GM18508 (cell line): ENCODE data around the gene CFAP92.

Experiments
- ATAC-seq: cut with Tn5 transposase; IDR thresholded peaks from one replicate; pipeline ENCODE4 v1.9.1; 2021; ENCODE audit warnings: moderate number of reproducible peaks; ENCODE audit not compliant: insufficient read depth, unreplicated experiment

The CFAP92 gene, protein sequence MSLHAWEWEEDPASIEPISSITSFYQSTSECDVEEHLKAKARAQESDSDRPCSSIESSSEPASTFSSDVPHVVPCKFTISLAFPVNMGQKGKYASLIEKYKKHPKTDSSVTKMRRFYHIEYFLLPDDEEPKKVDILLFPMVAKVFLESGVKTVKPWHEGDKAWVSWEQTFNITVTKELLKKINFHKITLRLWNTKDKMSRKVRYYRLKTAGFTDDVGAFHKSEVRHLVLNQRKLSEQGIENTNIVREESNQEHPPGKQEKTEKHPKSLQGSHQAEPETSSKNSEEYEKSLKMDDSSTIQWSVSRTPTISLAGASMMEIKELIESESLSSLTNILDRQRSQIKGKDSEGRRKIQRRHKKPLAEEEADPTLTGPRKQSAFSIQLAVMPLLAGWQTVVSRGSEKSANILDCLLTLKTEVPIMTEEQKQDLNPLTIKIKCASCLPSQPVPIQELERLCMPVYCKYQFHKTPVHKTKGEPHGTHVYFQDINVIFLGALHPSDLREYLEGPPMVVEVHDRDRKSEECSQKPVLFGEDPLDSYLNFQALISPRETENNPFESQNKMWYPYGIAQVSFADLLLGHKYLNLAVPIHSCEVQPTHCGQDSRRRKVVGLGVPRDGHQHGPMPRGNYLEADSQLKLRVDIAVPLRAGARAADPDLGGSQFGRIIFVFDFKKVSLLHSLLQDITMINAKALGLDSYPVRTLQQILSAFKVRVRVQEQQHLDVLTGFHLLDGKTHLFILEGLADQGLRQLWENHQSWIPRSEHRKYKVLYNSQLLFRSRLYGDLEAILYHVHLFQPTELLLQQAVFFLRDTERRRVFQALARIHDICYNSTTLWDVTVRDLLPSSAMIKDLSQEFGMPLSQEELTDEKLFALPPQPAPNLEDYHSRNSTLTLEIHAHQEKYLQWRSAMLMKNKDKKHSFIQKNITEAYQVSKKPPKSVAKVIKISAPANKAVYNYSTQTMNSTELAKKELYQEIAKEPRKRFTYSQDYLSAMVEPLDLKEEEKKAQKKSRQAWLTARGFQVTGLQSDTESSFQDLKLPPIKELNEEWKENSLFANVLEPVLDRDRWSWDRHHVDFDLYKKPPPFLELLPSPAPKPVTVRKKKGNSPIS

DNA sequence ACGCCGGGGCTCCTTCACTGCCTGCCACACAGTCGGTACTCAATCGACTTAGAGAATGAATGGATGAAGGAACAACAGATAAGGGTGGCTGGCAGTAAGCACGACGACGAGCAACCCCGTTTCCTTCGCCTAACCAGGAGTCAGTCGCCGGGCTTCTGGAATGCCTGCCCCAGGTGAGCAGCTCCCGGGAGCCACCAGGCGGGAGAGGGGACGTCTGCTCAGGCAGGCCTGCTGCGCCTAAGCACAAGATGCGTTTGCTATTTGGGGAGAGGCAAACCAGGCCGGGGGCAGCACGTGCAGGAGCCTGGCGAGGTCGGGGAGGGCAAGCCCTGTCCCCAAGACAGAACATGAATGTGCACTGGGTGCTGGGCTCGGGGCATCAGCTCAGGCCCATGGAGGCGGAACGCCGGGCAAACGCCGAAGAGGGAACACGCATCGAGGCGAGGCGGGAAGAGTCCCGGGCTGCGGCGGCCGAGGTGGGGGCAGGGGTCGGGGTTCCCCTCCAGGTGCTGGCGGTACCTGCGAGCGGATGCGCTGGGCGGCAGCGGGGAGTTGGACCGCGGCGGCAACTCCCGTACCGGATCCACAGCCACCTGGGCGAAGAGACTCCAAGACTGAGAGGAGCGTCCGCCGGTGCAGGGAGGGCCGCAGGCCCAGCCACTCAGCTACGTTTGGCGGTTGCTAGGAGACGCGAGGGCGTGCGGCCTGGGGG lies at the start of gene CFAP92:
Gene CFAP92 (minus strand): TSS at position 616 of the 712 bp plus-strand sequence. CDS start 772 bp downstream, outside the sequence.
- ATAC-seq = no peak

DNA sequence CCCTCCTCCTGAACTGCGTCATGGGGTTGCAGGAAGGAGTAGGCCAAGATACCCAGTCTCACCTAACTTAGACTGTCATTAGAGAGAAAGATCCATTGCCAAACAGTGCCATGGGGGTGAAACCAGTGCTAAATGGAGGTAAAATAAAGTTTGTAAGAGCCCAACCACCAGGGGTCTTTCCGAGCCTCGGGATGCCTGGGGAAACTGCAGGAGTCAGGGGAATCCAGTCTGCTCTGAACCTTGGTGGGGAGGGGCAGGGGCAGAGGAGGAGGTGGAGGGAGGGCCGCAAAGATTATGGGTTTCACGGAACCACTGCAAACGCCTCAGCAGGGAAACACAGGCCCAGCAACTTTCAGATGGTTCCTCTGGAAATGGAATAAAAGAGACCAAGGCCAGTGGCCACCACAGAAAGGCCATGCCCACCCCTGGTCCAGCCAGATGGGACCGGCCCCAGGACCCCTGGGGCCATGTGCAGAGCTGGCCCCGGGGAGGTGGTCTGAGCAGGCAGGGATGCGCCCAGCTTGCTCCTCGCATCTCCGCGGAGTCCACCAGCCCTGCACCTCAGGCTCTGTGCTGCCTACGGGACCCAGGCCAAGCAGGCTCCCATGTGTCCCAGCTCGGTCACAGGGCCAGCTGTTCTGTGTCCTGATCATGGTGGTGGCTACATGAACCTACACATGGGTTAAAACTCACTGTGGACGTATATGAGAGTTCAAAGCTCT lies 46.9 kb upstream of the CFAP92 start:
- ATAC-seq = no peak

DNA sequence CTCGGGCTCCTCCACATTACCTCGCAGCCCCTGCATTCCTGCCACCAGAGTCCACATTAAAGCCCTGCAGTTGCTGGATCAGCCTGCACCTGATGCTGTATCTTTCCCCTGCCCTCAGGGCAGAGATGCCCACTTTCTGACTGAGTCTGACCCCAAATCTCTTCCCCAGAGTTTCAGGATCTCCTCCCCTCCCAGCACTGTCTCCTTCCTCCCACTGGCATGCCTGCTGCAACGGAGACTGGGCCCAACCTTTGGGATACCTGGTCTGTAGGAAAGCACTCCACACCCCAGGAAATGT lies 46.1 kb upstream of the CFAP92 start:
- ATAC-seq = no peak

DNA sequence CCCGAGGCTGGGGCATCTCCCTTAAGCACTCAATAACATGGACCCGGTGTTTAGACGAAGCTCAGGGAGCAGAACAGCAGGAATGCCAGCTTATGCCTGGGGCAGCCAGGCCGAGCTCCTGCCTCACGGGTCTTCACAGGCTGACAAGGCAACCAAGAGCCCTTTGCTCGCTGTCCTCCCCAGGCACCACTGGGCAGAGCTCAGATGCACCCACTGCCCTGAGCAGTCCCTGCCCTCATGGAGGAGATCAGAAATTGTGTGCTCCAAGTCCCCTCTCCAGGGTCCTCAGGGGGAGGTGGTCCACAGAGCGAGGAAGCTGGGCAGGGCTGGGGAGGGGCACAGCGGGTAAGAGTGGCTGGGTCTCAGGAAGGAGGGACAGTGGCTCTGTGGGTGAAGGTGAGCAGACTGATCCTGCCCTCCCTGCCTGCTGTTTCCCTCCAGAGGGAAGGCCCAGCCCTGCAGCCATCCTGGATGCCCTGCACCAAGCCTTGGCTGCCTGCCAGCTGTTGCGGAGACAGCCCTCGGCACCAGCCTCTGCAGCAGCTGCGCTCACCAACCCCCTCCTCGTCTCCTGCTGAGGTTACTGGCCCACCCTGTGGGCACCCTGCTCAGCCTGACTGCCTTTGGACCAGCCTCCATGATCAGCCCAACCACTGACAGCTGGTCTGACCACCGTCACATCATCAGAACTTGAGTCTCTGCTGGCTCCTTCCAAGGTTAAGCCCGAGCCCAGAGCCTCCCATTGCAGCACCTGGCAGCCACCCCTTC lies 45.6 kb upstream of the CFAP92 start:
- ATAC-seq = no peak

DNA sequence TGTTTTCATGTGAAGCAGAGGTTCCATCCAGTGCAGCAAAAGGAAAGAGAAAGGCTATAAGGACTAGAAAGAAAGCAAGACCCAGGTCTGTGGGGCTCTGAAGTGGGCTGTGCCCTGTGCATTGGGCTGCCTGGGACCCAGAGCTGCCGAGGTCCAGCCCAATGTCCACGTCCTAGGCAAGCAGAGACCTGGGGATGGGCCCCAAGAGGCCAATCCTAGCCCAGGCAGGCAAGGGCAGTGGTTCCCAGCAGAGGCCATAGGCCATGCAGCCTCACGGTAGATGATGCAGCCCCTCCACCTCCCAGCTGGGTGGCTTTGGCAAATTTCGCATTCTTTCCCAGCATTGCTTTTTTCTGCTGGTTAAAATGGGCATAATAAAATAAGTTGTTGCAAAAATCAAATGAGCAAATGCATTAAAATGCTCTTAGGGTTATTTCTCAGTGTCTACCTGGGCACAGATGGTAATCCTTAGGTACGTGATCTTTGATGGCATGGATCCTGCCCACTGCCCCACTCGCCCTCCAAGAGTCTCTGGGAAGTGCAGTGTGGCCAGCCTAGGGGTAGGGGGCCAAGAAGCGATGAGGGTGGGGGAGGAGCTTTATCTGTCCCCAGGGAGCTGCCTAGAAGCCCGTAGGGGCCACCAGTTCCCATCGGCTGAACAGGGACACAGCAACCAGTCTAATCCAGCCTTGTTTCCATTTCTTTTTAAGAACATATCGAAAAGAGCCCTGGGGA lies 44.4 kb upstream of the CFAP92 start:
- ATAC-seq = no peak

DNA sequence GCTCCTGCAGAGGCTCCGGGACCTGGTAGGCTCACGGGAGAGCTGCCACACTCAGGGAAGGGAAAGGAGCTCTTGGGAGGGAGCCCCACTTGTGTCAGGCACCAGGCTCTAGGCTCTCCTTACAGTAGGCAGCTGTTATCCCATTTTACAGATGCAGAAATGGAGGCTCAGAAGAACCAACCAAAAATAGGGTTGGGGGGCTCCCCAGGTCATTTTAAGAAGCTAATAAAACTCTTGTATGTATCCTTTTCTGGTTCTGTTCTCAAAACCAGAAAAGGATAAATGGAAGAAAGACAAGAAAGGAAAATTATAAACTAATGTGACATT lies 43.2 kb upstream of the CFAP92 start:
- ATAC-seq = no peak

DNA sequence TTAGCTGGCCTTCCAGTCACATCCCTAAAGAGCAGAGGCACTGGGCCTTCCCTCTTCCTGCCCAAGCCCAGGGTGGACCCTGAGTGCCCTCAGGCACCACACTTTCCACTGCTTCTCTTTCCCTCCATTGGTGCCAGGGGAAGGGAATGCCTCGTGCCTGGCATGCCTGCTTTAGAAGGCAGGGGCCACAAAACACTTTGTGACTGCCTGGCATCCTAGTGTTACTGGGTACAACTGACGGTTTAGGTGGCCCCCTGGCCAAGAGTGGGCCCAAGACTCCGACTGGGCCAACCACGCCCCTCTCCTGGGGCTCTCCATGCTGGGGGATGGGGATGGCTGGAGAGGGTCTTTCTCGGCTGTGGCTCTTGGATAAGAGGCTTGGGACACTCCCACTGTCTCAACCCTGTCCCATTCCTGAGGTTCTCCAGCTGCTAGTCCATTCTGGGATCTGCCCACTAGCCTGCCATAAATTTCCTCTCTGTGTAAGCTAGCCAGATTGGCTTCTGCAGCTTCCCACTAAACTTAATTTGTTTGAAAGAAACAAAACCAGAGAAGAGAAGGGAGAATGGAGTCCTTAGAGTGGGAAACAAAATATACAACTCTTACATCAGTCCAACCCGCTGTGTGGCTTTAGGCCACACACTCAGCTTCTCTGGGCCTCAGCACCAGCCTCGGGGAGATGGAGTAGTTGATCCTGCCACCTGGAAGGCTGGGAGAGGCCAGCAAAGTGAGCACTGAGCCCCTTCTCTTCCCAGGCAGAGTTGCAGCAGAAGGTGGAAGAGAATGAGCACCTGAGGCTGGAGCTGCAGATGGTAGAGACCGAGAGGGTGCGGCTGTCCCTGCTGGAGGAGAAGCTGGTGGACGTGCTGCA lies 42.6 kb upstream of the CFAP92 start:
- no peak for ATAC-seq

DNA sequence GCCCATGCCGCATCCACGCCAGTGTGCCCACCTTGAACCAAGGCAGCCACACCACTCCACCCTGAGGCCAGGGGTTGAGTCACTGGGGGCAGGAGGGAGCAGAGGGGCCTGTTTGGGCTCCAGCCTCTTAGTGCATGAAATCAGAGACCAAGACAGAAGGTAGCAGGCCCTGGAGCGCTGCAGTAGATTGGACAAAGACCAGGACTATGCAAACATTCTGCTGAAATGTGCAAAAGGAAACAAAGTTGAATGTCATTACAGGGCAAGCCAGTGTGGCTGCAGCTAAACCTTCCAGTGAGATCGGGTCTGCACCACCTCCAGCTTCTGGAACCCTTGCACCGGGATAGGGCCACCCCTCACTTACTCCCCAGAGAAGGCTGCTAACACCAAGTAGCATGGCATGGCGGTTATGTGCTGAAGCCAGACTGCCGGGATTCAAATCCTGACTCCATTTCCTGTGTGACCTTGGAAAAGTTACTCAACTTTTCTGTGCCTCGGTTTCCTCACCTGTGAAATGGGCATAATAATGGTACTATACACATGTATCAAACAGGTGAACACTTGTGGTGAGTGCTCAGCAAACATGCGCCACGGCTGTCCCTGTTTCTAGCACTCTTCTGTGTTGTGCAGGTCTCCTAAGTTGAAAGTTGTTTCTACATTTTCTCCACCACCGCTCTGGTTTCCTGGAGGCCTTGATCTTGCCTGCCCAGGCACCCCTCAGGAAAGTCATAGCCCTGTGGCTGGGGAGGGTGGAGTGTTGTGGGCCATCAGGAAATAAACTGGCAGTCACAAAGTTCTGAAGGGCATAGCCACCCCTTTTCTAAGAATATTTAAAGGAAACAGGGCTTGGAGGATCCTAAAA lies 41.7 kb upstream of the CFAP92 start:
- no peak for ATAC-seq

DNA sequence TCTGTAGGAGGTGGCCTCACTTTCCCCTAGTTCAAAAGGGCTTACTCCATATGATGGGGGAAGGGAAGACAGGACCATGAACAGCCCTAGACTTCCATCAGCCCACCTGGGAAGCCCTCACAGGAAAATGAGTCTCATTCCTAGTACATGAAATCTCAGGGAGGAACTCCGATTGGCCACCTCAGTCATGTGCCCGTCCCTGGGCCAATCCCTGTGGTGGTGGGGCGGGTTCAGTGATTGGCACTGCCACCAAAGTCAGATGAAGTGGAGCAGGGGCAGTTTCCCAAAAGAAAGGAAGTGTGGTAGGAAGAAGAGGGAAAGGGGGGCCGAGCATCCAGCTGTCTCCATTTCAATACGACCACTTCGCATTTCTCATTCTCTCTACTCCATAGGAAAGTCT lies 40.8 kb upstream of the CFAP92 start:
- ATAC-seq = no peak

DNA sequence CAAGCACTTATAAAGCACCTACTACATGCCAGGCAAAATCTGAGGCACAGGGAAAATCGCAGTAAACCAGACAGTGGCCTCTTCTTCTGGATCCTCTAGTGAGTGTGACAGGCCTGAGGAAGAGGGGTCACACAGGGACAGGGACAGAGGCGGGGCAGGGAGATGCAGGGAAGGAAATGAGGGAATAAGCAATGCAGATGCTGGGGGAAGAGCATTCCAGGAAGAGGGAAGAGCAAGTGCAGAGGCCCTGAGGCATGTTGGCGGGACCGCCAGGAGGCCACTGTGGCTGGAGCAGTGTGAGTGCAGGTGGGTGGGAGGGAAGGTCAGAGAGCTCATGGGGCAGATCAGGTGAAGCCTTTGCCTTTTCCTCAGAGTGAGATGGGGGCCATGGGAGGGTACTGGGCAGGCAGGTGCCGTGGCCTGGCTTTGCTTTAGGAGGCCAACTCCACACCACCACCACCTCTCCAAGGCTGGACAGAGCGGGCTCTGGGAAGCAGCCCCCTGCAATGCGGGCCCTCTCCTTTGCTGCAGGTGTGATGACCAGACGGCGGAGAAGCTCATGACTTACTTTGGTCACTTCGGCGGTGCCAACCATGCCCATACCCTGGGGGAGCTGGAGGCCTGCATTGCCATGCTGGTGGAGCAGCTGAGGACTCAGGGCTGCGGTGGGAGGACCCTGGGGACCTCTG lies 39.9 kb upstream of the CFAP92 start:
- ATAC-seq = no peak

DNA sequence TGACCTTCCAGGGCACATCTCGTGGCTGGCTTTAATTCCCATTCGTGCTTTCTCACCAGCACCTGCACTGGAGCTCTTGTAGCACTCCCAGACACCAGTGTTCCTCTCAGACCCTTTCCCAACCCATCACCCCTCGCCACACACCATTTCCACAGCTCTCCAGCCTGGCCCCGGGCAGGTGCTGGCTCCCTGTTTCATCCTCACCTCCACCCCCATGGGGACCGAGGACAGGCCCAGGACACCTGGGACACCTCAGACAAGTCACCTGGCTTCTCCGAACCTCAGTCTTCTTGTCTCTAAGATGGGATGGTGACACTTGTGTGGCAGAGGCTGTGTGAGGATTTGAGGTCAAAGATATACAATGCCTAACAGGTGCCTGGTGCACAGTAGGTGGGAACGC lies 39.3 kb upstream of the CFAP92 start:
- ATAC-seq = no peak

DNA sequence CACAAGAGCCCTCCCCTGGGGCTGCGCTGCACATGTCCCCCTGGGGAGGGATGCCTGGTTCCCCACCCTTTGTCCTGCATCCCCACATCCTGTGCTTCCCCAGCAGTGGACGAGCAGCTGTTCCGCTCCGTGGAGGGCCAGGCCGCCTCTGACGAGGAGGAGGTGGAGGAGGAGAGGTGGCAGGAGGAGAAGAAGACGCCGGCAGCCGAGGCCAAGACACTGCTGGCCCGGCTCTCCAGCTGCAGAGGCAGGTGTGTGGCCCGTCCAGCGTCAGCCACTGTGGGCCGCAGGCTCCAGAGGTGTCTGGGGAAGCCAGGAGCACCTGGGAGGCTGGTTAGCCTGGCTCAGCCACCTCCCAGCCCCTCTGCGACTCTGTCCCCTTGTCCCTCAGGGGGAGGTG lies 38.8 kb upstream of the CFAP92 start:
- ATAC-seq = no peak

DNA sequence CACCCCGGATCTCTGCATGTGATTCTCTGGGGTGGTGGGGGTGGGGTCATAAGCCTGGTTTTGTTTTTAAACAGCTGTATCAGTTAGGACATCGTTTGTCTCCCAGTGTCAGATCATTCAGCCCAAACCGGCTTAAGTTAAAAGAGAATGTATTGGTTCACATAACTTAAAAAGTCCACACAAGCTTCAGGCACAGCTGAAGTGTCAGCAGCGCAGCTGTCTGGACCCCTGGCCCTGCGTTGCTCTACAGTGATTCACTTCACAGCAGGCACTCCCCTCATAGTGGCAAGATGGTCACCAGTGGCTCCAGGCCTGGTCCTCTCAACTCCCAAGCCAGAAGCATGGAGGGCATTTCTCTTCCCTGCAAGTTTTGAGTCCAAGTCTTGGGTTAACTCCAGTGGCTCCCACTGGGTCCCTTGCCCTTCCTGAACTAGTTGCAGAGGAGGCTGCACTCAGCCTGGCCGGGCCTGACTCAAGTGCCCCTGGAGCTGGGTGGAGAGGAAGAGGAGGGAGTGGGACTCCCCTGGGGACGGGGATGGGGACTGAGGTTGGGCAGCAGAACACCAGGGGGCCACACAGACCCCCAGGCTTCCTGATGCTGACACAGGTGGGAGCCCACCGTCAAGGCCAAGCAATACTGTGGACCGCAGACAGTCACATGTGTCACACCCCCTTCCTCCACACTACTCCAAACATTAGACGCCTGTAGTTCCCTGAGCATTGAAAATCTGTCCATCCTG lies 37.8 kb upstream of the CFAP92 start:
- no peak for ATAC-seq

DNA sequence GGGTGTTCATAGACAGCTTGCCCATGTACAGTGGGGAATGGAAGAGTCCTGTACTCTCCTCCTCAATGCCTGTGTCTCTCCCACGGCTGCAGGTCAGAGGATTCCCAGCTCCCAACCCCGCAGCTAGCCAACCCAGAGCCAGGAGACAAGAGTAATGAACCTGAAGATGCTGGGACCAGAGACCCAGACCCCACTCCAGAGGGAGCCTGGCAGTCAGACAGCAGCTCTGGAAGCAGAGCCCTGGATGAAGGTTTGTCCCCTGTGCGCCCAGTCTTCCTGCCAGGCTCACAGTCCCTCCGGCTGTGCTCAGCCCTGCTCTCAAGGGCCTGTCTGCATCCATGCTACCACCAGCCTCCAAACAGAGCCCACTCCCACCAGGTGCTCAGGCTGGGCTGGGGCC lies 36.7 kb upstream of the CFAP92 start:
- no peak for ATAC-seq

DNA sequence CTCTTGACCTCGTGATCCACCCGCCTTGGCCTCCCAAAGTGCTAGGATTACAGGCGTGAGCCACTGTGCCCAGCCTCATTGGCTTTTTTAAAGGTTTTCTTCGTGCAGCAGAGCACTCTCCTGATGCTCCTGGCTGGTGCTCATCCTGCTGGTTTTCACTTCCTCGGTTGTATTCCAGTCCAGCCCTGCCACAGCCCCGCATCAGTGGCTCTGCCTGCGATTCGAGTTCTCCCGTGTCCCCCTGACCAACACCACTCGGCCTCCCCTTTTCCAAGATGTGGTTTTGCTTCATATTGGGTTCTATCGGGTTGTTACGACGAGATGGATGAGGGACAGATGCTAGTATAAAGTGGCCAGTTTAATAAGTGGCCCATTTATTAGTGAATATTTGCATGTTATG lies 35.0 kb upstream of the CFAP92 start:
- ATAC-seq = no peak

DNA sequence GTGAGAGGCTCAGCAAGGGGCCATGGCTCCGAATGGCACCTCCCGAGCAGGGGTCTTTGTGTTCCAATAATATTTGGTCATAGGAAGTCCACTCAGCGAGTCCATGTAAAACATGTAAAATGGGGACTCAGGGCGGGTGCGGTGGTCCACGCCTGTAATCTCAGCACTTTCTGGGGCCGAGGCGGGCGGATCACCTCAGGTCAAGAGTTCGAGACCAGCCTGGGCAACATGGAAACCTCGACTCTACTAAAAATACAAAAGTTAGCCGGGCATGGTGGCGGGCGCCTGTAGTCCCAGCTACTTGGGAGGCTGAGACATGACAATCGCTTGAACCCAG lies 33.6 kb upstream of the CFAP92 start:
- ATAC-seq = no peak
